GM13977 (cell line): ENCODE measurements around the gene PLA2G10.
"Not testable (repeated sequence)": the region's sequence is repeated elsewhere in the genome, so short reads cannot be mapped to it uniquely, and the experiment has no call there.

ENCODE experiments used
- DNase-seq: peaks from one replicate; pipeline ENCODE4 v3.0.0; 2012; ENCODE audit warnings: low spot score
- in situ Hi-C: fragments of 300-500 bp; cut with MboI; formaldehyde crosslinking; loops from one replicate; pipeline ENCODE4 v1.12.0; 2022; ENCODE audit warnings: low sequenced_read_pairs, low pct_unique_long_range_greater_than_20kb, mixed read lengths, inconsistent platforms; ENCODE audit not compliant: unreplicated experiment
- TF ChIP-seq, protein P1 (sequence below): IDR thresholded peaks from 2 replicates; pipeline ENCODE4 v1.5.1; 2012; ENCODE audit warnings: mild to moderate bottlenecking, control low read depth; ENCODE audit not compliant: insufficient read depth; ENCODE audit errors: extremely low read depth, missing control alignments

PLA2G10 gene, protein sequence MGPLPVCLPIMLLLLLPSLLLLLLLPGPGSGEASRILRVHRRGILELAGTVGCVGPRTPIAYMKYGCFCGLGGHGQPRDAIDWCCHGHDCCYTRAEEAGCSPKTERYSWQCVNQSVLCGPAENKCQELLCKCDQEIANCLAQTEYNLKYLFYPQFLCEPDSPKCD

DNA sequence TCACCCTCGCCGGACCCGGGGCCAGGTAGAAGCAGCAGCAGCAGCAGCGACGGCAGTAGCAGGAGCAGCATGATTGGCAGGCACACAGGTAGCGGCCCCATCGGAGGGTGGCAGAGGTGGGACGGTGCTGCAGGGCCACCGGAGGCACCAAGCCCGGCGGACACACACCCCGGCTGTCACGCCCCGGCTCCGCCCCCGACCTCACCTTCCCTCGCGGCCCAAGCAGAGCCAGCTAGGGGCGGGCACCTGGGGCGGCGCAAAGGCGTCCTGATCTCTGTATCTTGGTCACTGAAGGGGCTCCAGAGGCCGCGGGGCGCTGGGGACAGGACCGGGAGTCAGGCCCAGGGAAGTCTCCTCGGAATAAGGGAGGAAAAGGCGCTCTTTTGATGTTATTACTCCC lies at the start of gene PLA2G10:
Gene PLA2G10 (minus strand): TSS at position 180 of the 400 bp plus-strand sequence. CDS start 79 bp downstream, at position 101.
- in situ Hi-C loops, DNase-seq: not testable (repeated sequence)

DNA sequence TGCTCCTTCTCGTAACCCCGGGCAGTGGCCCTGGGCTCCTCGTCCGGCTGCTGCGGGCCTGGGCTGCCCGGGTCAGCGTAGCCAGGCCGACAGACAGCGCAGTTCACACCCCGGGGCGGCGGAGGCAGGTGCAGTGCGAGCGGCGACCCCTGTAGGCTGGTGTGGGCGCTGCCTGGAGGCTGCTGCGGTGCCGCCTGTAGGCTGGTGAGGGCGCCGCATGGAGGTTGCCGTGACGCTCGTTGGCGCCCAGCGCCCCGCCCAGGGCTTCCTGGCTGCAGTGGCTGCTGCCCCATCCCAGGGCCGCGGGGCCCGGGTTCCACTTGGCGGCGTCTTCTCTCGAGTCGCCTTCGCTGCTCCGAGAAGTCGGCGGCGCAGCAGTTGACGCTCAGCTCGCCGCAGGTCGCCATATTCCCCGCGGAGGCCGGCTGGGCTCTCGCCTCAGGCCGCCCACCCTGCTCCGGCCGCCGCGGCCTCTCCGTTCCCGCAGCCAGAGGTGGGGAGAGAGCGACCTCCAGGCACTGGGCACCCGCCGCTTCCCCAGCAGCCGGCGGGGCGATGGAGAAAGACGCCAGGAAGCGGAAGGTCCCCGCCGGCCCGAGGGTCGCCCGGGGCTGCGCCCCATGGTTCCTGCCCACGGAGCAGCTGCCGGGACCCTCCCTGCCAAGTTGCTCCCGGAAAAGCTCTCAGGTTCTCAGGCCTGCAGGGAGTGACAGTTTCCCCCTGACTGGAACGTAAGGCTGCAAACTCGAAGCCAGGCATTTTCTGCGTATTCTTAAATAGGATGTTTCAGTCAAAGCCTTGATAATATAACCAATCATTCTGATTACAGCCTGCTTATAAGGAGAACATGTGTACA lies 48.4 kb upstream of the PLA2G10 start, which contains the start of gene NPIPA2:
Gene NPIPA2 (plus strand): TSS at position 261 of the 856 bp plus-strand sequence. CDS start 5,533 bp downstream, outside the sequence.
- in situ Hi-C loops, DNase-seq: not testable (repeated sequence)

DNA sequence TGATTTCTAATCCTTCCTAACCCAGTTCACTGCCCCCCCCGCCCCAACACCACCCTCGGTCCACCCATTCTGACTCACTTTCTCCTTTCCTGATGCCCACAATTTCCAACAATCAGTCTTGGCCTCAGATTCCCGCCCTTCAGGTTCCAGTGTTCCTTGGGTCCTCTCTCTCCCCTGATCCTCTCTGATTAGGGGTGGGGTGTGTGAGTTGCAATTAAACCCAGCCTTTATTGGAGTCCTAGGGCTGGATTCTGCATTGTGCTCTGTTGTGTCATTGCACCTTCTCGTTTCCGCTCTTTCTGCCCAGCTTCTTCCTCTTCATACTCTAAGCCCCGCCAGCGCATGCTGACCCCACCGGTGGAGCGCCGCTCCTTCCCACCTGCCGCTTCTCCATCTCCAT lies 47.7 kb upstream of the PLA2G10 start:
- in situ Hi-C loops, DNase-seq: not testable (repeated sequence)

DNA sequence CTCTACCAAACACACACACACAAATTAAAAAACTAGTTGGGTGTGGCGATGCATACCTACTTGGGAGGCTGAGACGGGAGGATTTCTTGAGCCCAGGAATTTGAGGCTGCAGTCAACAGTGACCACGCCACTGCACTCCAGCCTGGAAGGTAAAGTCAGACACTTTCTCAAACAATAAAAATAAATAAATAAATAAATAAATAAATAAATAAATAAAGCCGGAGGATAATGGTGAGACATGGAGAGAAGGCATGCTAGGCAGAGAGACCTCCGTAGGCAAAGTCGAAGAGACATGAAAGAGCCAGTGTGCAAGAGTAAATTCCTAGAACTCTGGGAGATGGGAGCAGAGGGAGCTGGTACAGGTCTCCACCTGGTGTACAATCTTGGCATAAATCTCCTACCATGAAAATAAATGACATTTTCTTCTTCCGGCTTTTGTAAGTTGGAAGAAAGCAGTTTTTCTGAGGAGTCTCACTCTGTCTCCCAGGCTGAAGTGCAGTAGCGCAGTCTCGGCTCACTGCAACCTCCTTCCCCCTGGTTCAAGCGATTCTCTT lies 46.8 kb upstream of the PLA2G10 start:
- in situ Hi-C loops, DNase-seq: not testable (repeated sequence)

DNA sequence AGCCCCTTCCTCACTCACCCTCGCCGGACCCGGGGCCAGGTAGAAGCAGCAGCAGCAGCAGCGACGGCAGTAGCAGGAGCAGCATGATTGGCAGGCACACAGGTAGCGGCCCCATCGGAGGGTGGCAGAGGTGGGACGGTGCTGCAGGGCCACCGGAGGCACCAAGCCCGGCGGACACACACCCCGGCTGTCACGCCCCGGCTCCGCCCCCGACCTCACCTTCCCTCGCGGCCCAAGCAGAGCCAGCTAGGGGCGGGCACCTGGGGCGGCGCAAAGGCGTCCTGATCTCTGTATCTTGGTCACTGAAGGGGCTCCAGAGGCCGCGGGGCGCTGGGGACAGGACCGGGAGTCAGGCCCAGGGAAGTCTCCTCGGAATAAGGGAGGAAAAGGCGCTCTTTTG lies 39.1 kb upstream of the PLA2G10 start:
- DNase-seq, in situ Hi-C loops: not testable (repeated sequence)

DNA sequence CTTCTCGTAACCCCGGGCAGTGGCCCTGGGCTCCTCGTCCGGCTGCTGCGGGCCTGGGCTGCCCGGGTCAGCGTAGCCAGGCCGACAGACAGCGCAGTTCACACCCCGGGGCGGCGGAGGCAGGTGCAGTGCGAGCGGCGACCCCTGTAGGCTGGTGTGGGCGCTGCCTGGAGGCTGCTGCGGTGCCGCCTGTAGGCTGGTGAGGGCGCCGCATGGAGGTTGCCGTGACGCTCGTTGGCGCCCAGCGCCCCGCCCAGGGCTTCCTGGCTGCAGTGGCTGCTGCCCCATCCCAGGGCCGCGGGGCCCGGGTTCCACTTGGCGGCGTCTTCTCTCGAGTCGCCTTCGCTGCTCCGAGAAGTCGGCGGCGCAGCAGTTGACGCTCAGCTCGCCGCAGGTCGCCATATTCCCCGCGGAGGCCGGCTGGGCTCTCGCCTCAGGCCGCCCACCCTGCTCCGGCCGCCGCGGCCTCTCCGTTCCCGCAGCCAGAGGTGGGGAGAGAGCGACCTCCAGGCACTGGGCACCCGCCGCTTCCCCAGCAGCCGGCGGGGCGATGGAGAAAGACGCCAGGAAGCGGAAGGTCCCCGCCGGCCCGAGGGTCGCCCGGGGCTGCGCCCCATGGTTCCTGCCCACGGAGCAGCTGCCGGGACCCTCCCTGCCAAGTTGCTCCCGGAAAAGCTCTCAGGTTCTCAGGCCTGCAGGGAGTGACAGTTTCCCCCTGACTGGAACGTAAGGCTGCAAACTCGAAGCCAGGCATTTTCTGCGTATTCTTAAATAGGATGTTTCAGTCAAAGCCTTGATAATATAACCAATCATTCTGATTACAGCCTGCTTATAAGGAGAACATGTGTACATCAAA lies 9.3 kb upstream of the PLA2G10 start, which contains the start of gene NPIPA3:
Gene NPIPA3 (plus strand): TSS at position 256 of the 856 bp plus-strand sequence. CDS start 5,533 bp downstream, outside the sequence.
- in situ Hi-C loops, result not testable (repeated sequence)

DNA sequence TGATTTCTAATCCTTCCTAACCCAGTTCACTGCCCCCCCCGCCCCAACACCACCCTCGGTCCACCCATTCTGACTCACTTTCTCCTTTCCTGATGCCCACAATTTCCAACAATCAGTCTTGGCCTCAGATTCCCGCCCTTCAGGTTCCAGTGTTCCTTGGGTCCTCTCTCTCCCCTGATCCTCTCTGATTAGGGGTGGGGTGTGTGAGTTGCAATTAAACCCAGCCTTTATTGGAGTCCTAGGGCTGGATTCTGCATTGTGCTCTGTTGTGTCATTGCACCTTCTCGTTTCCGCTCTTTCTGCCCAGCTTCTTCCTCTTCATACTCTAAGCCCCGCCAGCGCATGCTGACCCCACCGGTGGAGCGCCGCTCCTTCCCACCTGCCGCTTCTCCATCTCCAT lies 8.6 kb upstream of the PLA2G10 start:
- in situ Hi-C loops, DNase-seq: not testable (repeated sequence)

More for the DNA sequence above, 9.3 kb upstream of the PLA2G10 start, which contains the start of gene NPIPA3:
- DNase-seq, result not testable (repeated sequence)

DNA sequence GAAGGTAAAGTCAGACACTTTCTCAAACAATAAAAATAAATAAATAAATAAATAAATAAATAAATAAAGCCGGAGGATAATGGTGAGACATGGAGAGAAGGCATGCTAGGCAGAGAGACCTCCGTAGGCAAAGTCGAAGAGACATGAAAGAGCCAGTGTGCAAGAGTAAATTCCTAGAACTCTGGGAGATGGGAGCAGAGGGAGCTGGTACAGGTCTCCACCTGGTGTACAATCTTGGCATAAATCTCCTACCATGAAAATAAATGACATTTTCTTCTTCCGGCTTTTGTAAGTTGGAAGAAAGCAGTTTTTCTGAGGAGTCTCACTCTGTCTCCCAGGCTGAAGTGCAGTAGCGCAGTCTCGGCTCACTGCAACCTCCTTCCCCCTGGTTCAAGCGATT lies 7.8 kb upstream of the PLA2G10 start:
- DNase-seq, in situ Hi-C loops: not testable (repeated sequence)

DNA sequence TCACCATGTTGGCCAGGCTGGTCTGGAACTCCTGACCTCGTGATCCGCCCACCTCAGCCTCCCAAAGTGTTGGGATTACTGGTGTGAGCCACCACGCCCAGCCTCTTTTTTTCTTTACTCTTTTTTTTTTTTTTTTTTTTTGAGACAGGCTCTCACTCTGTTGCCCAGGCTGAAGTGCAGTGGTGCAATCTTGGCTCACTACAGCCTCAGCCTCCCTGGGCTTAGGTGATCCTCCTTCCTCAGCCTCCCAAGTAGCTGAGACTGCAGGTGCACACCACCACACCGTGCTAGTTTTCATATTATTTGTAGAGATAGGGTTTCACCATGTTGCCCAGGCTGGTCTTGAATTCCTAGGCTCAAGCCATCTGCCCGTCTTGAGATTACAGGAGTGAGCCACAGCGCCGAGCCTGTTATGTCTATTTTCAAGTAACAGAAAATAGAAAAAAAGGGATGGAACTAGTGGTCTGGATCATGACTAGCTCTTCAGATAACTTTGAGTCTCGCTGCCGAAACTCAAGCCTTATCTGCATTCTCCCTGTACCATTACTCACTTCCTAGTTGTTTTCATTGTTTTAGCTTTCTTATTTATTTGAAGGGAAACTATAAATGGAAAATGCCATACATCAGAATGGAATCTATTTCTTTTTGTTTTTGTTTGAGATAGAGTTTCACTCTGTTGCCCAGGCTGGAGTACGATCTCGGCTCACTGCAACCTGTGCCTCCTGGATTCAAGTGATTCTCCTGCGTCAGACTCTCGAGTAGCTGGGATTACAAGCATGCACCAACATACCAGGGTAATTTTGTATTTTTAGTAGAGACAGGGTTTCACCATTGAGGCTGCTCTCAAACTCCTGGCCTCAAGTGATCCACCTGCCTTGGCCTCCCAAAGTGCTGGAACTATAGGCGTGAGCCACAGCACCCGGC lies 8.0 kb downstream of the PLA2G10 start:
- DNase-seq, in situ Hi-C loops: not testable (repeated sequence)

DNA sequence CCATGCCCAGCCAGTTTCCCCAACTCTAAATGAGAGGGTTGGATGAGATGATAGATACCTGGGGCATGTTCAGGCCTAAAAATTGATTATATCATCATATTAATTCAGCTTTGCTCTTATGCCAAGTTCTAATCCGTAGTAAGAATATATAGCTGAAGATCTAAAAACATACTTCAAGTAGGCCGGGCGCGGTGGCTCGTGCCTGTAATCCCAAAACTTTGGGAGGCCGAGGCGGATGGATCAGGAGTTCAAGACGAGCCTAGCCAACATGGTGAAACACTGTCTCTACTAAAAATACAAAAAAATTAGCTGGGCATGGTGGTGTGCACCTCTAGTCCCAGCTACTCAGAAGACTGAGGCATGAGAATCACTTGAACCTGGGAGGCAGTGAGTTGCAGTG lies 12.0 kb downstream of the PLA2G10 start:
- in situ Hi-C loops, result no loop called here
- TF ChIP-seq, protein P1, sequence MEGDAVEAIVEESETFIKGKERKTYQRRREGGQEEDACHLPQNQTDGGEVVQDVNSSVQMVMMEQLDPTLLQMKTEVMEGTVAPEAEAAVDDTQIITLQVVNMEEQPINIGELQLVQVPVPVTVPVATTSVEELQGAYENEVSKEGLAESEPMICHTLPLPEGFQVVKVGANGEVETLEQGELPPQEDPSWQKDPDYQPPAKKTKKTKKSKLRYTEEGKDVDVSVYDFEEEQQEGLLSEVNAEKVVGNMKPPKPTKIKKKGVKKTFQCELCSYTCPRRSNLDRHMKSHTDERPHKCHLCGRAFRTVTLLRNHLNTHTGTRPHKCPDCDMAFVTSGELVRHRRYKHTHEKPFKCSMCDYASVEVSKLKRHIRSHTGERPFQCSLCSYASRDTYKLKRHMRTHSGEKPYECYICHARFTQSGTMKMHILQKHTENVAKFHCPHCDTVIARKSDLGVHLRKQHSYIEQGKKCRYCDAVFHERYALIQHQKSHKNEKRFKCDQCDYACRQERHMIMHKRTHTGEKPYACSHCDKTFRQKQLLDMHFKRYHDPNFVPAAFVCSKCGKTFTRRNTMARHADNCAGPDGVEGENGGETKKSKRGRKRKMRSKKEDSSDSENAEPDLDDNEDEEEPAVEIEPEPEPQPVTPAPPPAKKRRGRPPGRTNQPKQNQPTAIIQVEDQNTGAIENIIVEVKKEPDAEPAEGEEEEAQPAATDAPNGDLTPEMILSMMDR, result no peak
- DNase-seq, result no peak
